Stimulated activated CD4-positive, alpha-beta T cell treated with anti-CD3 and anti-CD28 coated beads, Interleukin-15, amount 100 ng/mL, for 48 hours (primary cell): ENCODE results near the gene DUOX1.
A peak's percentile ranks its signal among the peaks of the same experiment; 100 is the strongest.

Source experiments
- DNase-seq, 2 donors: peaks; one replicate each; pipeline ENCODE4 v3.0.0-alpha.2; 2020; ENCODE audit warnings: low read depth in 2 of 2

The DUOX1 gene

GRCh38 chr15:45187894-45188830 lies 58.4 kb downstream of the DUOX1 start, which contains the start of gene SHF:
TSS of gene SHF (minus strand) at chr15:45187966. CDS start at chr15:45187951, 15 bp downstream.
- peak in 1 of 2 donors; percentile 70 for DNase-seq

GRCh38 chr15:45197512-45197911 lies 67.7 kb downstream of the DUOX1 start:
- DNase-seq, result no peak

GRCh38 chr15:45198337-45199135 lies 68.7 kb downstream of the DUOX1 start:
- DNase-seq, result peak; percentile 84

GRCh38 chr15:45199136-45199810 lies 69.5 kb downstream of the DUOX1 start:
- peak in 1 of 2 donors; percentile 38 for DNase-seq

- DNase-seq, result peak; percentile 93
Measured at GRCh38 chr15:45200001-45200798, 70.4 kb downstream of the DUOX1 start.

DNA sequence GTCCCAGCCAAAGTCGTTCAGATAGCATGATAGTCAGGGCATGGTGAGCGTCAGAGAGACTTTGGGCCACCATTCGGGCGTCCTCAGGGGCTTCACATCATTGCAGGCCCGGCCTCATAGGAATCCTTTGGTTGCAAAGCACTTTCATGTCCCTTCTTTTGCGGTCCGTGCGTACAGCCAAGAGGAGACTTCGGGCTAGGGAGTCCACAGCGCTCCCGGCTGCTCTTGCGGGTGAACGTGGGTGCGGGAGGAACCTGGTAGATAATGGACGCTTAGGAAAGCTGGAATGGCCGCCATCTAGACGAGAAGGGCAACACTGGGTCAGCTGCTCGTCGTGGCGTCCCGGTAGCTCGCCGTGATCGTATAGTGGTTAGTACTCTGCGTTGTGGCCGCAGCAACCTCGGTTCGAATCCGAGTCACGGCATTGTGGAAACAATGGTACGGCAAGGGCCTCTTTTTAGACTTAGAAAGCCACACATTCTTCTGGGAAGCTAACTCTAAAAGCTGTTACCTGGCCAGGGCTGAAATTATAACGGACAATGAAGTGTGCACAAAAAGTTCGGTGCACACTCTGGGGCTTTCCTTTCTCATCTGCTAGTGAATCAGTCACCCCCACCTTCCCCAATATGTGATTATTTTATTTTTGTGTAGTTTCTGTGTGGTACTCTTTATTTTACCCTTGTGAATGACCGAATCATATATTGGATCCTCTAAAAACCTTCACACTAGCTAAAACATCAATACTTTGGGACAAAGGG lies 71.2 kb downstream of the DUOX1 start:
- peak; percentile 70 to 76 for DNase-seq

- DNase-seq, result no peak
Measured at GRCh38 chr15:45201557-45201859, 71.7 kb downstream of the DUOX1 start.

GRCh38 chr15:45201869-45202268 lies 72.1 kb downstream of the DUOX1 start:
- DNase-seq, result no peak

- DNase-seq, result no peak
Measured at GRCh38 chr15:45203182-45203581, 73.4 kb downstream of the DUOX1 start.

- DNase-seq, result peak; percentile 48 to 66
Measured at GRCh38 chr15:45205192-45205591, 75.4 kb downstream of the DUOX1 start.

- DNase-seq, result no peak
Measured at GRCh38 chr15:45212493-45212892, 82.7 kb downstream of the DUOX1 start.
